ENCODE measurements around the gene PHACTR1.

DNA sequence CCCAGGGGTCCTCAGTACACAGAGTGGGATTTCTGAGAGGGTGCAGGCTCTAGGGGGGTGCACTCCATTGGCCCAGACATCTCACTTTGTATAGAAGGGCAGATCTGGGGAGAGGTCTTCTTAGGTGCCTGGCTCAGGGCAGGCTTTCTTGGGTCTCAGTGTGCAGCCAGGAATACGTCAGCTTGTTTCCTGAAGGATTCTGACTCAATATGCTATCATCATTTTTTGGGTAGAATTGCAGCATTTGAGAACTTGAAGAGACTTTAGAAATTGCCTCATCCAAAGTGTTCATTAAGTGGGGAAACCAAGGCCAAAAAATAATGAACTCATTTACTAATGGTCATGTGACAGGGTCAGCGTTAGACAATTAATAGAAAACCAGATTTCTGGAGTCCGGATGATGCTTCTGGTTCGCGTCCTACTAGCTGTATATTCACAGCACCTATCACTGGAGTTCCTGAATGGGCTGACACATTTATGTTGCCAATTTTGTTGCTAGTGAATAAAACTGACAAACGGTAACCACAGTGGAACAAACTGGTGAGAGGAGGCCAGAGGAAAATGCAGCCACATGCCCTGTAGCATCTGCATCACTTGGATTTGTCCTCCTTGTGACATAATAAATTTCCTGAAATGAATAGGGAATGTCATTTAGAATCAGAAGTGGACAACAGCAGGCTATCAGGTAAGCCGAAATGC lies 372.9 kb downstream of the PHACTR1 start:
- TF ChIP-seq, protein P1, sequence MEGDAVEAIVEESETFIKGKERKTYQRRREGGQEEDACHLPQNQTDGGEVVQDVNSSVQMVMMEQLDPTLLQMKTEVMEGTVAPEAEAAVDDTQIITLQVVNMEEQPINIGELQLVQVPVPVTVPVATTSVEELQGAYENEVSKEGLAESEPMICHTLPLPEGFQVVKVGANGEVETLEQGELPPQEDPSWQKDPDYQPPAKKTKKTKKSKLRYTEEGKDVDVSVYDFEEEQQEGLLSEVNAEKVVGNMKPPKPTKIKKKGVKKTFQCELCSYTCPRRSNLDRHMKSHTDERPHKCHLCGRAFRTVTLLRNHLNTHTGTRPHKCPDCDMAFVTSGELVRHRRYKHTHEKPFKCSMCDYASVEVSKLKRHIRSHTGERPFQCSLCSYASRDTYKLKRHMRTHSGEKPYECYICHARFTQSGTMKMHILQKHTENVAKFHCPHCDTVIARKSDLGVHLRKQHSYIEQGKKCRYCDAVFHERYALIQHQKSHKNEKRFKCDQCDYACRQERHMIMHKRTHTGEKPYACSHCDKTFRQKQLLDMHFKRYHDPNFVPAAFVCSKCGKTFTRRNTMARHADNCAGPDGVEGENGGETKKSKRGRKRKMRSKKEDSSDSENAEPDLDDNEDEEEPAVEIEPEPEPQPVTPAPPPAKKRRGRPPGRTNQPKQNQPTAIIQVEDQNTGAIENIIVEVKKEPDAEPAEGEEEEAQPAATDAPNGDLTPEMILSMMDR (conservative IDR thresholded peaks at IDR 0.05; ENCODE audit: low read depth, low read length): no peak
- no peak for TF ChIP-seq EZH2phosphoT487 (IDR thresholded peaks at IDR 0.05; ENCODE audit: borderline replicate concordance, low read length)
- no peak for TF ChIP-seq EZH2 (IDR thresholded peaks at IDR 0.05; ENCODE audit: low read length, unreplicated experiment)

Measured in PC-3 (cell line).